ENCODE results near the gene OR9A2. TPM values are rescaled to one million over a fixed set of nuclear protein-coding genes. Genes with fewer than 3 reads are reported as not detected.
"Not testable (repeated sequence)": the region's sequence is repeated elsewhere in the genome, so short reads cannot be mapped to it uniquely, and the experiment has no call there.

Gene OR9A2
- total RNA-seq, 2 experiments from 2014 or later, result not detected

GRCh38 chr7:143000648-143001047, 26.3 kb downstream of the OR9A2 start:
- Mint-ChIP-seq H3K9me3 (no peaks in the 10 kb centered on the region), H3K27me3 (ENCODE audit: low read depth) (no peaks in the 10 kb centered on the region), H3K4me1 (ENCODE audit: low read depth) (peaks cover 5% of the 10 kb centered on the region), H3K36me3 (ENCODE audit: low read depth) (no peaks in the 10 kb centered on the region), H3K27ac (no peak overlapping the region), H3K4me3 (no peak overlapping the region)
- CTCF ChIA-PET, result interaction anchor here (0.6 to 21.1 kb wide), 9 partner anchors 15 to 676 kb away, joined by 3 to 329 read pairs (median 6); partner anchors contain the start of gene TAS2R40
- no peak for DNase-seq
- intact Hi-C loops (cut with micrococcal nuclease), result loop anchor here (5.0 to 10.0 kb wide), 4 partner anchors 483 to 1023 kb away; no protein-coding TSS in a partner anchor

GRCh38 chr7:142999793-143000192, 27.1 kb downstream of the OR9A2 start:
- Mint-ChIP-seq H3K27ac (no peak overlapping the region), H3K4me1 (ENCODE audit: low read depth) (peaks cover 5% of the 10 kb centered on the region), H3K27me3 (ENCODE audit: low read depth) (no peaks in the 10 kb centered on the region), H3K4me3 (no peak overlapping the region), H3K36me3 (ENCODE audit: low read depth) (no peaks in the 10 kb centered on the region), H3K9me3 (no peaks in the 10 kb centered on the region)
- intact Hi-C loops (cut with micrococcal nuclease), result loop anchor here (5.0 to 10.0 kb wide), 5 partner anchors 482 to 1275 kb away; no protein-coding TSS in a partner anchor
- DNase-seq, result no peak
- CTCF ChIA-PET, result interaction anchor here (0.7 to 21.1 kb wide), 7 partner anchors 10 to 465 kb away, joined by 3 to 329 read pairs (median 13); partner anchors contain the start of gene TAS2R40

- Mint-ChIP-seq H3K9me3 (no peaks in the 10 kb centered on the region), H3K4me3 (no peak overlapping the region), H3K36me3 (ENCODE audit: low read depth) (no peaks in the 10 kb centered on the region), H3K27me3 (ENCODE audit: low read depth) (no peaks in the 10 kb centered on the region), H3K4me1 (ENCODE audit: low read depth) (peaks cover 5% of the 10 kb centered on the region), H3K27ac (no peak overlapping the region)
- intact Hi-C loops (cut with micrococcal nuclease), result loop anchor here (10.0 kb wide), 1 partner anchor 1274 kb away; no protein-coding TSS in a partner anchor
- CTCF ChIA-PET, result interaction anchor here (0.6 to 21.1 kb wide), 4 partner anchors 10 to 219 kb away, joined by 3 to 329 read pairs (median 4); partner anchors contain the start of gene TAS2R40
- DNase-seq, result no peak
Observed at GRCh38 chr7:142998966-142999365, 28.0 kb downstream of the OR9A2 start.

GRCh38 chr7:142997456-142997989, 29.4 kb downstream of the OR9A2 start:
- Mint-ChIP-seq H3K4me1 (ENCODE audit: low read depth) (no peaks in the 10 kb centered on the region), H3K27me3 (ENCODE audit: low read depth) (no peaks in the 10 kb centered on the region), H3K4me3 (no peak overlapping the region), H3K9me3 (no peaks in the 10 kb centered on the region), H3K27ac (no peak overlapping the region), H3K36me3 (ENCODE audit: low read depth) (no peaks in the 10 kb centered on the region)
- CTCF ChIA-PET, result no interaction called here
- no peak for DNase-seq
- intact Hi-C loops (cut with micrococcal nuclease), result loop anchor here (10.0 kb wide), 1 partner anchor 1273 kb away; no protein-coding TSS in a partner anchor

GRCh38 chr7:142992427-142992826, 34.5 kb downstream of the OR9A2 start:
- Mint-ChIP-seq H3K4me3 (no peak overlapping the region), H3K27ac (no peak overlapping the region), H3K4me1 (ENCODE audit: low read depth) (no peaks in the 10 kb centered on the region), H3K36me3 (ENCODE audit: low read depth) (no peaks in the 10 kb centered on the region), H3K9me3 (no peaks in the 10 kb centered on the region), H3K27me3 (ENCODE audit: low read depth) (no peaks in the 10 kb centered on the region)
- CTCF ChIA-PET, result interaction anchor here (0.6 to 2.1 kb wide), 4 partner anchors 10 to 688 kb away, joined by 3 to 10 read pairs (median 3); no protein-coding TSS in a partner anchor
- intact Hi-C loops (cut with micrococcal nuclease), result loop anchor here (10.0 kb wide), 1 partner anchor 1268 kb away; no protein-coding TSS in a partner anchor
- no peak for DNase-seq

GRCh38 chr7:142984297-142984696, 42.6 kb downstream of the OR9A2 start:
- CTCF ChIA-PET, result no interaction called here
- Mint-ChIP-seq H3K4me3 (no peak overlapping the region), H3K36me3 (ENCODE audit: low read depth) (no peaks in the 10 kb centered on the region), H3K4me1 (ENCODE audit: low read depth) (no peaks in the 10 kb centered on the region), H3K27ac (no peak overlapping the region), H3K9me3 (peaks cover 2% of the 10 kb centered on the region), H3K27me3 (ENCODE audit: low read depth) (peaks cover 4% of the 10 kb centered on the region)
- intact Hi-C loops (cut with micrococcal nuclease), result no loop called here
- no peak for DNase-seq

- H3K4me3 Mint-ChIP-seq, result no peak overlapping the region
- CTCF ChIA-PET, result interaction anchor here (1.4 kb wide), 1 partner anchor 103 kb away, joined by 3 read pairs; no protein-coding TSS in a partner anchor
- no peaks in the 10 kb centered on the region for H3K4me1 Mint-ChIP-seq (ENCODE audit: low read depth)
- peaks cover 3% of the 10 kb centered on the region for H3K9me3 Mint-ChIP-seq
- intact Hi-C loops (cut with micrococcal nuclease), result no loop called here
- peaks cover 4% of the 10 kb centered on the region for H3K27me3 Mint-ChIP-seq (ENCODE audit: low read depth)
- H3K27ac Mint-ChIP-seq, result no peak overlapping the region
- no peaks in the 10 kb centered on the region for H3K36me3 Mint-ChIP-seq (ENCODE audit: low read depth)
- DNase-seq, result no peak
Observed at GRCh38 chr7:142983825-142984224, 43.1 kb downstream of the OR9A2 start.

- H3K9me3 Mint-ChIP-seq; H3K27me3 Mint-ChIP-seq (ENCODE audit: low read depth); H3K36me3 Mint-ChIP-seq (ENCODE audit: low read depth); DNase-seq; H3K27ac Mint-ChIP-seq; H3K4me3 Mint-ChIP-seq; intact Hi-C loops (cut with micrococcal nuclease); H3K4me1 Mint-ChIP-seq (ENCODE audit: low read depth); CTCF ChIA-PET: not testable (repeated sequence)
Observed at GRCh38 chr7:142978402-142978801, 48.5 kb downstream of the OR9A2 start.

Other genes starting within 250 kb of the OR9A2 start
- 10 to 100 TPM; 22.1 to 22.8 TPM for gene EPHB6, start 172.1 kb downstream of the OR9A2 start, total RNA-seq
- not detected for gene TRPV6, start 141.4 kb downstream of the OR9A2 start, total RNA-seq
- gene TRPV5, start 93.4 kb downstream of the OR9A2 start, total RNA-seq, result not detected
- not detected for gene LLCFC1, start 87.6 kb downstream of the OR9A2 start, total RNA-seq
- gene KEL, start 64.8 kb downstream of the OR9A2 start, total RNA-seq, result under 1 TPM; 0.52 to 0.83 TPM
- gene OR6V1, start 25.2 kb upstream of the OR9A2 start, total RNA-seq, result not detected
- gene PIP, start 104.9 kb upstream of the OR9A2 start, total RNA-seq, result not detected
- gene TAS2R39, start 156.3 kb upstream of the OR9A2 start, total RNA-seq, result not detected
- not detected for gene TAS2R40, start 194.9 kb upstream of the OR9A2 start, total RNA-seq
- 100 to 1,000 TPM; 186 to 187 TPM for gene GSTK1, start 236.3 kb upstream of the OR9A2 start, total RNA-seq